Adipocyte (in vitro differentiated cells): ENCODE data around the gene SORBS1.

Experiments
- DNase-seq: peaks from one replicate; pipeline ENCODE4 v3.0.0-alpha.2; 2015; ENCODE audit warnings: low read depth
- H3K27me3 ChIP-seq: replicated peaks from 2 replicates; pipeline ENCODE4 v1.7.0; 2013; ENCODE audit warnings: mild to moderate bottlenecking, low read length, moderate library complexity; ENCODE audit not compliant: control insufficient read depth, insufficient read depth
- H3K36me3 ChIP-seq: 2 replicates; pipeline ENCODE4 v1.7.0; 2013; ENCODE audit warnings: low read length, mild to moderate bottlenecking, moderate library complexity; ENCODE audit not compliant: control insufficient read depth, insufficient read depth, severe bottlenecking
- H3K4me1 ChIP-seq: 2 replicates; pipeline ENCODE4 v1.7.0; 2013; ENCODE audit warnings: mild to moderate bottlenecking, low read length, moderate library complexity; ENCODE audit not compliant: control insufficient read depth, insufficient read depth
- H3K4me3 ChIP-seq: 2 replicates; pipeline ENCODE4 v1.7.0; 2013; ENCODE audit warnings: mild to moderate bottlenecking, low read length, moderate library complexity
- H3K9ac ChIP-seq: 2 replicates; pipeline ENCODE4 v1.7.0; 2013; ENCODE audit warnings: mild to moderate bottlenecking, low read length, moderate library complexity
- H3K9me3 ChIP-seq: 2 replicates; pipeline ENCODE4 v1.7.0; 2013; ENCODE audit warnings: mild to moderate bottlenecking, low read length, moderate library complexity; ENCODE audit not compliant: control insufficient read depth

SORBS1 gene

DNA sequence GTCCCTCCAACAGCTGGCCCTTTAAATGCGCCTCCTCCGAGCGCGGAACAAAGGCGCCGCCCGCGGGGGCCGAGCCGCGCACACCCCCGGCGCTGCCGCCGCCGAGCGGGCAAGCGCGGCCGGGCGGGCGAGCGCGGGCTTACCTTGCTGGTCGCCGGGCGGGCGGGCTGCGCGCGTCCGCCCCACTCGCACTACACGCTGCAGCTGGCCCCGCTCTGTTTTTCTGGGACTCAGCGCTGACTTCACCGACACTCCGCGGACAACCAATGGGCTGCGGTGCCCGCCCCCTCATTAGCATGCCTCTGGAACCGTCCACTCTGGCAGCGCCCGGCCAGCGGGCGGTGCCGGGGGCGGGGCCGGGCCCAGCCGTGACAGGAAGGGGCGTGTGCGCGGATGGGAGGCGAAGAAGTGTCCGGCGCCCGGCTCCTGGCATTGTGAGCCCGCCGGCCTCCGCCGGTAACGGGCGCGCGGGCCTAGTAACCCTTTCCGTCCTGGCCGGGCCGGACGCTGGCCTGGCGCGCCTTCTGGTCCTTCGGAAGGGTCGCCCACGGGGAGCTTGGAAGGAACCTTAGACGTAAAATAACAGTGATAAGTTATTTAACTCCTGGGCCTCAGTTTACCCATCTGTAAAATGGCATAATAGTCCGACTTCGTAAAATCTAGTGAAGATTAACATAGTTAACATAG, at the start of gene SORBS1:
Gene SORBS1, minus strand, starts transcription at position 195 of the 687 bp plus-strand sequence. CDS start 120,236 bp downstream, outside the sequence.
- Histone ChIP-seq H3K36me3 (no peaks in the 10 kb centered on the region), H3K27me3 (no peaks in the 10 kb centered on the region), H3K4me3 (peak within 1 kb of the TSS; percentile 94), H3K4me1 (peaks cover 2% of the 10 kb centered on the region), H3K9me3 (no peaks in the 10 kb centered on the region), H3K9ac (peak within 1 kb of the TSS; percentile 87)
- peak; percentile 98 for DNase-seq

DNA sequence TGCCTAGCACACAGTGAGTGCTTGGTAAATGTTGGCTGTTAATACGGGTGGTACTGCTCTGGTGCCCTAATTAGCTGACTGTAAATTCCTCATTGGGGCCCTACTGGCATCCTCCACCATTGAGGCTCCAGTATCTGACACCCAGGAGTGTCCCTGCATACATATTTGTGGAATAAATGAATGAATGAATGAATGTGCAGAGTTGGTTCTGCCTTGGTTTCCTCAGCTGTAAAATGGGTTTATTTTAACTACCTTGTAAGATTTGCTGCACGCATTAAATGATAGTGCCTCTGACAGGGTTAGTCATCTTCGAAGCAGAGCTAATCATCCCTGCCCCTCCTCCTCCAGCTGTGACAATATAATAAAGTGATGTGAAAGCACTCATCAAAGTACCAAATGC, 49.6 kb upstream of the SORBS1 start:
- DNase-seq: no peak
- no peaks in the 10 kb centered on the region for H3K27me3 ChIP-seq
- H3K4me1 ChIP-seq: no peaks in the 10 kb centered on the region
- H3K4me3 ChIP-seq: no peak overlapping the region
- peaks cover 97% of the 10 kb centered on the region for H3K36me3 ChIP-seq
- H3K9me3 ChIP-seq: no peaks in the 10 kb centered on the region
- no peak overlapping the region for H3K9ac ChIP-seq

DNA sequence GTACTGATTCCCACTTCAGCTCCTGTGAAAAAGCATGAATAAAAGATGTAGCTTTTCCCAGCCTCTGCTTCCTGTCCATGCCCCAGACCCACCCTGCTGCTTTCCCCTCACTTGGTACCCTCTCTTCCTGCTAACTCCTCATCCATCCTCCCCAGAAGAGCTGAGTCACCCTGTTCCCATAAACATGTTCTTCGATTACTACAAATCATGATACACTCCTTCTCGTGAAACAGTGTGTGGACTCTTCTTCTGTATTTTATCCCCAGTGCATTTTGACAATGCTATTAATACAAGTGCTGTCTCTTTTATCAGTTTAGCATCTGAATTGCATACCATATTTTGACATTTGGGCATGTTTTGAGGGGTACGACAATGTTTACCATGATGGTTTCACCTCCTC, 45.8 kb upstream of the SORBS1 start:
- peaks cover 7% of the 10 kb centered on the region for H3K4me1 ChIP-seq
- no peak overlapping the region for H3K4me3 ChIP-seq
- H3K9me3 ChIP-seq: no peaks in the 10 kb centered on the region
- no peak overlapping the region for H3K9ac ChIP-seq
- H3K27me3 ChIP-seq: no peaks in the 10 kb centered on the region
- peaks cover 66% of the 10 kb centered on the region for H3K36me3 ChIP-seq
- DNase-seq: no peak

DNA sequence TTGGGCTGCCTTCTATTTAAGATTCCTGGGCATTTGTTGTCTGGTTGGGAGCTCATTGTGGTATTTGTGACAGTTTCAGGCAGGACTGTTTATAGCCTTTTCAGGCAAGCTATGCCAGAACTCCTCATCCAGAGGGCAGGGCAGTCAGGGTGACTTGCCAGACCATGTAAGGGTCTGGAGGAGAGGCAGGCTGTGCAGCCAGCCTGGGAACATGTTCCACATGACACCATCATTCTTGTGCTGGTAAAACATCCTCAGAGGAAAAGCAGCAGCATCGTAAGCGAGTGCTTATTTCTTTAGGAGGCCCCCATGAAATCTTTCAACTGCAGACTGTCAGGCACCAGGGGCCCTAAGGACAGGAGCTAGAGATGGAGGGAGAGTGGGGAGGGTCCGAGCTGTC, 44.0 kb upstream of the SORBS1 start:
- Histone ChIP-seq H3K9me3 (no peaks in the 10 kb centered on the region), H3K27me3 (no peaks in the 10 kb centered on the region), H3K36me3 (peaks cover 48% of the 10 kb centered on the region), H3K4me1 (peaks cover 10% of the 10 kb centered on the region), H3K9ac (no peak overlapping the region), H3K4me3 (no peak overlapping the region)
- DNase-seq: no peak

DNA sequence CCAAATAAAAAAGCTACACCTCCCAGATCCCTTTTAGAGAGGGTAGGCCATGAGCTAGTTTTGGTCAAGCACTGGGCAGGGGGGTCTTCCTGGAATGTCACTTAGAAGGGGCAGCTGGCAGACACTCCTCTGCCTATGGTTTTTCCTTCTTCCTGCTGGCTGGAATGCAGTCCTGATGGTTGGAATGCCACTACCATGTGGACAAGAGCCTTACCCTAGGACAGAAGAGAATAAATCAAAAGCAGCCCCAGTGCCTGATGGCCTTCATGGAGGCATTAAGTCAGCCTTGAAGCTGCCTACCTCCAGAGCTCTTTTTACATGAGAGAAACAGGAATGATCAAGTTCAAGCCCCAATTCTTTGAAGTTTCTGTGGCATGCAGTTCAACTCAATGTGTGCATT, 43.5 kb upstream of the SORBS1 start:
- DNase-seq: no peak
- Histone ChIP-seq H3K9ac (no peak overlapping the region), H3K36me3 (peaks cover 43% of the 10 kb centered on the region), H3K27me3 (no peaks in the 10 kb centered on the region), H3K4me1 (peaks cover 10% of the 10 kb centered on the region), H3K9me3 (no peaks in the 10 kb centered on the region), H3K4me3 (no peak overlapping the region)

DNA sequence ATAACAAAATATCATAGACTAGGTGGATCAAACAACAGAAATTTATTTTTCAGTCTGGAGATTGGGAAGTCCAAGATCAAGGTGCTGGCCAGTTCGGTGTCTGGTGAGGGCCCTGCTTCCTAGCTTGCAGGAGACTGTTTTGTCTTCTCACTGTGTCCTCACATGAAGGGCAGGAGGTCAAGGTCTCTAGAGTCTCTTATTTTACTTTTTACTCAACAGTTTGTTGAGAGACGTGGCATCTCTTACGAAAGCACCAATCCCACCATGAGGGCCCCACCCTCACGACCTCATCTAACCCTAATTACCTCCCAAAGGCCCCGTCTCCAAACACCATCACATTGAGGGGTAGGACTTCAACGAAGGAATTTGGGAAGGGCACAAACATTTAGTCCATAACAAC, 41.2 kb upstream of the SORBS1 start:
- peaks cover under 1% of the 10 kb centered on the region for H3K27me3 ChIP-seq
- peaks cover 10% of the 10 kb centered on the region for H3K4me1 ChIP-seq
- DNase-seq: no peak
- H3K4me3 ChIP-seq: no peak overlapping the region
- H3K9me3 ChIP-seq: no peaks in the 10 kb centered on the region
- no peak overlapping the region for H3K9ac ChIP-seq
- H3K36me3 ChIP-seq: peaks cover 22% of the 10 kb centered on the region

DNA sequence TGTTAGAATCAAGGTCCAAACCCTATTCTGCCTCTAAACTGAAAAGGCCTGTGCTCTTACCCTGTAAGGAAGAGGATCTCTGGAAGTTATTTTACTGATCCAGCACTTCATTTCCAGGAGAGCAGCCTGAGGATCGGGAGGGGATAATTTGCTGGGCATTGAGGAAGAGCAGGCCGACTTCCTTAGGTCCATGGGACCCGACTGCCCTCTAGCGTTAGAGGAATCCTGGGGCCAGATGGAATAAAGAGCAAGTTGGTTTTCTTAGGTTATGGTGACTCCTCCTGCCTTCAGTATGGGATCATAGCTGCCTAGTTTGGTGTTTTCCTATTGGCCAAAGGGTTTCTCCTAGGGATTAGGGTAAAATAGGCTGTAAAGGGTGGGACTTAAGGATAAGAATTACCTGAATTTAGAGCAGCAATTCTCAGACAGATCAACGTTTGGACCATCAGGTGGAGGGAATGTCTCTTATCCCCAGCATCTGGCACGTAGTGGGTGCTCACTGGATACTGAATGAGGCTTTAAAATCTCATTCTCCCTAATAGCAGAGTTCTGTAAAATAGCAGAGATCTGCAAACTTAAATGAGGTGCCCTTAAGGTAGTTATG, 40.0 kb upstream of the SORBS1 start:
- Histone ChIP-seq H3K27me3 (peaks cover 7% of the 10 kb centered on the region), H3K4me3 (no peak overlapping the region), H3K36me3 (peaks cover 12% of the 10 kb centered on the region), H3K4me1 (peaks cover 10% of the 10 kb centered on the region), H3K9ac (peak overlapping the region; percentile 39), H3K9me3 (peaks cover 9% of the 10 kb centered on the region)
- peak; percentile 92 for DNase-seq

DNA sequence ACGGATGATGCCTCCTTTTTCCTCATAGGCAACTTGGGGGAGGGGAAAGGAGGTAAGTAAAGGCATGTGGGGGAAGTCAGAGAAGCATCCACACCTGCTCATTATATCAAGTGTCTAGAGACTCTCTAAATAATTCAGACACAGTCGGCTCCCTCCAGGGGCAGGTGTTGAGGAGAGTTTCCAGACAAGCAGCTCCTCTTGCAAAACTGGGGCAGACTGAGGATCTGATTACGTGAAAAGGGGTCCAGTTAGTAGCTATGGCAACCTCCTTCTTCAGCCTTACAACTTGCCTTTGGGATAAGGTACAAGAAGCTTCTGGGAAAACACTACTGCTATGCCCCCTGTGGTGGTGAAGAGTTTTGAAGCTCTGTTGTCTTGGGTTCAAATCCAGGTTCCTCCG, 39.0 kb upstream of the SORBS1 start:
- no peak overlapping the region for H3K9ac ChIP-seq
- peaks cover 11% of the 10 kb centered on the region for H3K9me3 ChIP-seq
- H3K27me3 ChIP-seq: peaks cover 7% of the 10 kb centered on the region
- H3K4me1 ChIP-seq: peaks cover 10% of the 10 kb centered on the region
- H3K36me3 ChIP-seq: peaks cover 1% of the 10 kb centered on the region
- no peak overlapping the region for H3K4me3 ChIP-seq
- no peak for DNase-seq

DNA sequence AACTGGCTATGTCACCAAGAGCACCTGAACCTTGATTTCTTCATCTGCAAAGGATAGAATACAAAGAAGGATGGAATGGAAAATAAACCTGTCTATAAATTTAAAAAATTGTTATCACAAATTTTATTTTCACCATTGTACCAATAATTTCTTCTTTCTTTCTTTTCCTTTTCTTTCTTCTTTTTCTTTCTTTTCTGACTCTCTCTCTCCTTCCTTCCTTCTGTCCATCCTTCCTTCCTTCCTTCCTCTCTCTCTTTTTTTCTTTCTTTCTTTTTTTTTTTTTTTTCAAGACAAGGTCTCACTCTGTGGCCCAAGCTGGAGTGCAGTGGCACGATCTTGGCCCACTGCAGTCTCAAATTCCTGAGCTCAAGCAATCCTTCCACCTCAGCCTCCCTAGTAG, 36.6 kb upstream of the SORBS1 start:
- Histone ChIP-seq H3K4me1 (peaks cover 7% of the 10 kb centered on the region), H3K9me3 (peaks cover 11% of the 10 kb centered on the region), H3K4me3 (no peak overlapping the region), H3K27me3 (peaks cover 7% of the 10 kb centered on the region), H3K9ac (no peak overlapping the region), H3K36me3 (no peaks in the 10 kb centered on the region)
- DNase-seq: no peak

DNA sequence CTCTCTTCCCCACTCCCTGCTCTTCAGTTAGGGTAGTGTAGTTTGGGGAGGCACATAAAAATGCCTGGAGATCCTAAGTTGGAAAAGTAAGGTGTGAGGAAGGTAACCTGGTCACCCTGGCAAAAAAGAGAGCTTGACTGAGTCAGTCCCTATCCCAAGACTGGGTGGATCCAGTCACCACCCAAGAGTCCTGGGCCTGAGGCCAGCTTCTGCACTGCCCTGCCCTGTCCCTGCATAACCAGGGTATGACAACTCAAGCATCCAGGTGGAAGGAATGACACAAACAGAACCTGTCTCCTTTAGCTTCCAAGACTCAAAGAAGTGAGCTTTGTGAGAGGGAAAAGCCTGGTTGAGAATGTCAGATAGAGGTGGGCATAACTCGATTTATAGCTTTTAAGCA, 26.9 kb upstream of the SORBS1 start:
- no peak overlapping the region for H3K4me3 ChIP-seq
- no peak overlapping the region for H3K9ac ChIP-seq
- DNase-seq: no peak
- H3K36me3 ChIP-seq: no peaks in the 10 kb centered on the region
- peaks cover 20% of the 10 kb centered on the region for H3K27me3 ChIP-seq
- peaks cover 4% of the 10 kb centered on the region for H3K9me3 ChIP-seq
- H3K4me1 ChIP-seq: no peaks in the 10 kb centered on the region

DNA sequence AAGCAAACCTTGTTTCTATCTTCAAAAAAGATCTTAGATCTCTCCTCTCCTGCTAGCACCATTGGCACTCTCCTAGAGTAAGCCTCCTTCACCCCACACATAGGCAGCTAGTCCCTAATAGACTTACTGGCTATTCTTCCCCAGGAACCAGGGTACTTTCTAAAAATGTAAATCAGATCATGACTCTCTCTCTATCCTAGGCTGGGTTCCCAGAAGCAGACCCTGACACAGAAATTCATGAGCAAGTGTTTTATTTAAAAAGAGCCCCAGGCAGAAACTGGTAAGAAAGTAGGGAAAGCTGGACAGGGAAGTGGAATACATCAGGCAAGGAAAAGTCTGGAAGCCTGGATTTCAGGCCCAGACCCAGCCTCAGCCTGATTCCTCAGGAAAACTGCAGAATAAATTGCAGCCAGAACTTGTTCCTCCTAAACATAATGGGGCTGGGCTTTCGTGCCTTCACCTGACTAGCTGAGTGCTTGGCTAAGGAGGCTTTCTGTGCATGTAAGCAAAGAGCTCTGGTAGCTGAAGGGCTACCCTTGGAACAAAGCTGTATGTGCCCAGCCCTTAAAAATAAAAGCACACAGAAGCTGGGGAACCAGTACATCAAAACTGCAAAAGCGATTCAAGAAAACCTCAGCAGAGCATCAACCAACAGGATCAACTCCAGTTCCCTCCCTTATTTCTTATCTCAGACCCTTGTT, 18.8 kb upstream of the SORBS1 start:
- H3K27me3 ChIP-seq: peaks cover 43% of the 10 kb centered on the region
- no peaks in the 10 kb centered on the region for H3K4me1 ChIP-seq
- no peak for DNase-seq
- no peak overlapping the region for H3K9ac ChIP-seq
- H3K4me3 ChIP-seq: no peak overlapping the region
- H3K36me3 ChIP-seq: no peaks in the 10 kb centered on the region
- H3K9me3 ChIP-seq: no peaks in the 10 kb centered on the region
